B cell (primary cell): ENCODE data around the gene PC. TPM values are rescaled to one million over a fixed set of nuclear protein-coding genes. Genes with fewer than 3 reads are reported as not detected.

Source experiments
- ATAC-seq: fragments of 200-7000 bp; cut with Tn5 transposase; one replicate; pipeline ENCODE4 v1.10.0; 2021; ENCODE audit warnings: low read depth, mild to moderate bottlenecking, moderate number of reproducible peaks, moderate library complexity
- CTCF ChIA-PET: fragments of 350-600 bp; sonication (Branson Sonifier 250); formaldehyde crosslinking; loops from one replicate; lab custom pipeline; 2021; ENCODE audit warnings: antibody characterized with exemption, inconsistent platforms; lab: Charles Lee
- POLR2A ChIA-PET: fragments of 350-600 bp; sonication (Branson Sonifier 250); formaldehyde crosslinking; loops from one replicate; lab custom pipeline; 2021; ENCODE audit warnings: antibody characterized with exemption; lab: Charles Lee
- DNase-seq: peaks from one replicate; pipeline ENCODE4 v3.0.0; 2013
- H2AFZ ChIP-seq: 2 replicates; pipeline ENCODE4 v1.6.1; 2012; ENCODE audit warnings: mild to moderate bottlenecking, low read depth, low read length; ENCODE audit not compliant: insufficient read depth, poor library complexity, severe bottlenecking
- H3K27ac ChIP-seq, 2 donors: 1 replicate in 1 of 2; 2 replicates in 1 of 2; pipeline ENCODE4 v1.5.1; 2012 to 2013; ENCODE audit warnings: low read length in 2 of 2, mild to moderate bottlenecking in 2 of 2, moderate library complexity in 1 of 2
- H3K27me3 ChIP-seq, 4 experiments: fragments of 200-600 bp in 1 of 4; sonication (generic) in 1 of 4; replicated peaks in 1 of 4; 1 replicate in 2 of 4; 2 replicates in 2 of 4; pipeline versions ENCODE4 v1.6.1 to v1.7.0; 2013 to 2016; ENCODE audit warnings: low read length in 3 of 4, mild to moderate bottlenecking in 2 of 4, mixed read lengths in 1 of 4, moderate library complexity in 1 of 4; ENCODE audit not compliant: insufficient read depth in 4 of 4, control insufficient read depth in 3 of 4; ENCODE audit errors: control extremely low read depth in 1 of 4
- H3K36me3 ChIP-seq, 2 experiments: replicated peaks in 1 of 2; 1 replicate in 1 of 2; 2 replicates in 1 of 2; pipeline versions ENCODE4 v1.6.1 to v1.7.1; 2013; ENCODE audit warnings: low read length in 1 of 2; ENCODE audit not compliant: insufficient read depth in 2 of 2, control insufficient read depth in 1 of 2; ENCODE audit errors: control extremely low read depth in 1 of 2, extremely low read depth in 1 of 2
- H3K4me1 ChIP-seq, 2 donors: fragments of 200-600 bp in 1 of 2; sonication (generic) in 1 of 2; 1 replicate in 1 of 2; 2 replicates in 1 of 2; pipeline versions ENCODE4 v1.5.1 to v1.6.1; 2013 to 2017; ENCODE audit warnings: low read length in 2 of 2; ENCODE audit not compliant: control insufficient read depth in 2 of 2, insufficient read depth in 2 of 2
- H3K4me2 ChIP-seq: replicated peaks from 2 replicates; pipeline ENCODE3; 2012; ENCODE audit warnings: mild to moderate bottlenecking, low read depth, low read length; ENCODE audit not compliant: poor library complexity, severe bottlenecking
- H3K4me3 ChIP-seq, 5 experiments: fragments of 200-600 bp in 1 of 5; sonication (generic) in 1 of 5; 1 replicate in 3 of 5; 2 replicates in 2 of 5; pipeline versions ENCODE4 v1.5.1 to v1.7.0; 2011 to 2016; ENCODE audit warnings: low read length in 4 of 5, mild to moderate bottlenecking in 4 of 5, low read depth in 2 of 5, control low read depth in 1 of 5, moderate library complexity in 1 of 5; ENCODE audit not compliant: insufficient read depth in 1 of 5; ENCODE audit errors: control extremely low read depth in 1 of 5, extremely low read depth in 1 of 5
- H3K79me2 ChIP-seq: fragments of 200-600 bp; sonication (generic); one replicate; pipeline ENCODE4 v1.6.0; 2016; ENCODE audit warnings: low read length; ENCODE audit not compliant: control insufficient read depth, insufficient read depth
- H3K9ac ChIP-seq: fragments of 200-600 bp; sonication (generic); 2 replicates; pipeline ENCODE4 v1.6.1; 2017; ENCODE audit warnings: mild to moderate bottlenecking, low read length, moderate library complexity
- H3K9me3 ChIP-seq, 3 donors: one replicate each; pipeline versions ENCODE4 v1.6.1 to v1.7.1; 2013; ENCODE audit warnings: low read length in 2 of 3; ENCODE audit not compliant: control insufficient read depth in 2 of 3, insufficient read depth in 1 of 3; ENCODE audit errors: control extremely low read depth in 1 of 3
- H4K20me1 ChIP-seq: 2 replicates; pipeline ENCODE4 v1.6.0; 2012; ENCODE audit warnings: mild to moderate bottlenecking, low read length; ENCODE audit not compliant: insufficient read depth, control insufficient read depth, poor library complexity, severe bottlenecking
- H3K27ac Mint-ChIP-seq: one replicate; pipeline ENCODE4 v1.8.0; 2021; ENCODE audit warnings: mixed read lengths
- H3K27me3 Mint-ChIP-seq: one replicate; pipeline ENCODE4 v1.8.0; 2021; ENCODE audit warnings: mixed read lengths
- H3K4me1 Mint-ChIP-seq: one replicate; pipeline ENCODE4 v1.8.0; 2021; ENCODE audit warnings: mixed read lengths
- H3K4me3 Mint-ChIP-seq: one replicate; pipeline ENCODE4 v1.8.0; 2021; ENCODE audit warnings: mixed read lengths
- H3K9me3 Mint-ChIP-seq: one replicate; pipeline ENCODE4 v1.8.0; 2022; ENCODE audit warnings: mixed read lengths; ENCODE audit not compliant: insufficient read depth
- CTCF ChIP-seq: fragments of 200-600 bp; IDR thresholded peaks from one replicate; pipeline ENCODE4 v1.8.0; 2022; ENCODE audit warnings: antibody characterized with exemption, mild to moderate bottlenecking
- EZH2 ChIP-seq: IDR thresholded peaks from 2 replicates; pipeline ENCODE4 v1.6.1; 2012; ENCODE audit warnings: borderline replicate concordance, low read depth, mild to moderate bottlenecking, moderate library complexity, low read length; ENCODE audit not compliant: insufficient read depth, poor library complexity, severe bottlenecking
- WGBS: methylation state at CpG from one replicate; pipeline ENCODE4 v1.1.5; 2013; ENCODE audit warnings: missing lambda C conversion rate; ENCODE audit not compliant: insufficient coverage; 5-methylcytosine and 5-hydroxymethylcytosine counted together
- intact Hi-C: fragments of 100-400 bp; cut with micrococcal nuclease; formaldehyde crosslinking; loops from one replicate; pipeline ENCODE4 v1.10.0; 2022
- polyA plus RNA-seq: library from polyadenylated mRNA; depleted of rRNA; stranded (reverse); fragments of >200 nt; gene quantifications from 2 replicates; pipeline ENCODE4 v1.2.3, GENCODE V29; 2012
- total RNA-seq, 2 donors: library from RNA; stranded (reverse); fragments of 120-200 nt in 1 of 2; gene quantifications; 1 replicate in 1 of 2; 2 replicates in 1 of 2; pipeline versions ENCODE4 v1.2.3 to v1.2.4, GENCODE V29; 2013 to 2022

Gene PC
- total and polyA plus RNA-seq, 2 donors (not counting 1 experiment from before 2014, with no cell fraction given) = 1.5 to 4.4 TPM

- 74% methylated on average over 2 of the region's 3 CpGs for WGBS
- H3K9me3 Mint-ChIP-seq = no peaks in the 10 kb centered on the region
- no peak overlapping the region for H3K4me3 Mint-ChIP-seq
- no peaks in the 10 kb centered on the region for H3K36me3 ChIP-seq
- no peak overlapping the region for H3K4me2 ChIP-seq
- H3K27ac Mint-ChIP-seq = no peak overlapping the region
- no peak for ATAC-seq
- no peak overlapping the region for H3K4me3 ChIP-seq
- no peaks in the 10 kb centered on the region for H3K4me1 ChIP-seq
- no peak overlapping the region for H2AFZ ChIP-seq
- CTCF ChIA-PET = no interaction called here
- no peaks in the 10 kb centered on the region for H4K20me1 ChIP-seq
- POLR2A ChIA-PET = no interaction called here
- H3K4me1 Mint-ChIP-seq = no peaks in the 10 kb centered on the region
- H3K27ac ChIP-seq = no peak overlapping the region
- H3K27me3 ChIP-seq = peaks cover 0 to 4% (median 0%) of the 10 kb centered on the region in 4 experiments
- H3K9me3 ChIP-seq = peaks cover 0 to 6% (median 0%) of the 10 kb centered on the region in 3 donors
- H3K9ac ChIP-seq = no peak overlapping the region
- H3K79me2 ChIP-seq = no peaks in the 10 kb centered on the region
- no peak for DNase-seq
- TF ChIP-seq CTCF = no peak
- no peak for TF ChIP-seq EZH2
- intact Hi-C loops = no loop called here
- peaks cover 12% of the 10 kb centered on the region for H3K27me3 Mint-ChIP-seq
These were observed 39.4 kb downstream of the PC start for GRCh38 chr11:66918741-66919140.

GRCh38 chr11:66915866-66916265 lies 42.3 kb downstream of the PC start:
- ATAC-seq (no peak), DNase-seq (no peak)
- Histone ChIP-seq H2AFZ (no peak overlapping the region), H3K36me3 (no peaks in the 10 kb centered on the region), H3K79me2 (no peaks in the 10 kb centered on the region), H3K4me1 (no peaks in the 10 kb centered on the region), H3K9ac (no peak overlapping the region), H3K9me3 (no peaks in the 10 kb centered on the region), H3K27ac (no peak overlapping the region), H3K4me2 (no peak overlapping the region), H3K27me3 (no peaks in the 10 kb centered on the region), H4K20me1 (no peaks in the 10 kb centered on the region), H3K4me3 (no peak overlapping the region)
- H3K27me3 Mint-ChIP-seq = peaks cover 12% of the 10 kb centered on the region
- no peaks in the 10 kb centered on the region for H3K9me3 Mint-ChIP-seq
- 87% methylated on average over 5 of the region's 7 CpGs for WGBS
- TF ChIP-seq CTCF (no peak), EZH2 (no peak)
- POLR2A ChIA-PET = no interaction called here
- no peak overlapping the region for H3K27ac Mint-ChIP-seq
- intact Hi-C loops = no loop called here
- H3K4me1 Mint-ChIP-seq = no peaks in the 10 kb centered on the region
- CTCF ChIA-PET = no interaction called here
- H3K4me3 Mint-ChIP-seq = no peak overlapping the region
